ENCODE measurements around the gene RAB6B.

RAB6B gene

DNA sequence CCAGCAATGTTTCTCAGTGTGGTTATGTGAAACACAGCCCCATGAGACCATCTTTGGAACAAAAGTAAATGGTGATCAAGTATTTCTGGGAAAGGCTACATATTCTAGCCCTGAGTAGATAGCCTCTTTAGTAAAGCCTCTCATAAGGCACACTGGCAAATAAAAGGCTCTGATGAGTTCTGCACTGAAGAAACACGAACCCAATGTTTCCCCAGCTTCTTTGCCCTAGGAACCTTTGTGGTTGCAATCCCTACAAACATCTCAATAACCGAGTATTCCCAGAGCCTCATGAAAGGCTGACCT lies 41.8 kb downstream of the RAB6B start (continued):
- TF ChIP-seq, protein P1, sequence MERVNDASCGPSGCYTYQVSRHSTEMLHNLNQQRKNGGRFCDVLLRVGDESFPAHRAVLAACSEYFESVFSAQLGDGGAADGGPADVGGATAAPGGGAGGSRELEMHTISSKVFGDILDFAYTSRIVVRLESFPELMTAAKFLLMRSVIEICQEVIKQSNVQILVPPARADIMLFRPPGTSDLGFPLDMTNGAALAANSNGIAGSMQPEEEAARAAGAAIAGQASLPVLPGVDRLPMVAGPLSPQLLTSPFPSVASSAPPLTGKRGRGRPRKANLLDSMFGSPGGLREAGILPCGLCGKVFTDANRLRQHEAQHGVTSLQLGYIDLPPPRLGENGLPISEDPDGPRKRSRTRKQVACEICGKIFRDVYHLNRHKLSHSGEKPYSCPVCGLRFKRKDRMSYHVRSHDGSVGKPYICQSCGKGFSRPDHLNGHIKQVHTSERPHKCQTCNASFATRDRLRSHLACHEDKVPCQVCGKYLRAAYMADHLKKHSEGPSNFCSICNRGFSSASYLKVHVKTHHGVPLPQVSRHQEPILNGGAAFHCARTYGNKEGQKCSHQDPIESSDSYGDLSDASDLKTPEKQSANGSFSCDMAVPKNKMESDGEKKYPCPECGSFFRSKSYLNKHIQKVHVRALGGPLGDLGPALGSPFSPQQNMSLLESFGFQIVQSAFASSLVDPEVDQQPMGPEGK (CRISPR knock-in tag; IDR thresholded peaks at IDR 0.05; ENCODE audit: borderline replicate concordance) = no peak
- TF ChIP-seq RARB (CRISPR knock-in tag; IDR thresholded peaks at IDR 0.05) = no peak
- no peak for TF ChIP-seq TOX (CRISPR knock-in tag; IDR thresholded peaks at IDR 0.05; ENCODE audit: borderline replicate concordance)
- no peak for TF ChIP-seq ZNF8 (CRISPR knock-in tag; IDR thresholded peaks at IDR 0.05)
- TF ChIP-seq, protein P2, sequence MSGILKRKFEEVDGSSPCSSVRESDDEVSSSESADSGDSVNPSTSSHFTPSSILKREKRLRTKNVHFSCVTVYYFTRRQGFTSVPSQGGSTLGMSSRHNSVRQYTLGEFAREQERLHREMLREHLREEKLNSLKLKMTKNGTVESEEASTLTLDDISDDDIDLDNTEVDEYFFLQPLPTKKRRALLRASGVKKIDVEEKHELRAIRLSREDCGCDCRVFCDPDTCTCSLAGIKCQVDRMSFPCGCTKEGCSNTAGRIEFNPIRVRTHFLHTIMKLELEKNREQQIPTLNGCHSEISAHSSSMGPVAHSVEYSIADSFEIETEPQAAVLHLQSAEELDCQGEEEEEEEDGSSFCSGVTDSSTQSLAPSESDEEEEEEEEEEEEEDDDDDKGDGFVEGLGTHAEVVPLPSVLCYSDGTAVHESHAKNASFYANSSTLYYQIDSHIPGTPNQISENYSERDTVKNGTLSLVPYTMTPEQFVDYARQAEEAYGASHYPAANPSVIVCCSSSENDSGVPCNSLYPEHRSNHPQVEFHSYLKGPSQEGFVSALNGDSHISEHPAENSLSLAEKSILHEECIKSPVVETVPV (CRISPR knock-in tag; IDR thresholded peaks at IDR 0.05) = no peak
- no peak for TF ChIP-seq ZFP3 (CRISPR knock-in tag; IDR thresholded peaks at IDR 0.05)
- TF ChIP-seq SNAI2 (CRISPR knock-in tag; IDR thresholded peaks at IDR 0.05) = no peak
- TF ChIP-seq CSDC2 (CRISPR knock-in tag; IDR thresholded peaks at IDR 0.05) = no peak

DNA sequence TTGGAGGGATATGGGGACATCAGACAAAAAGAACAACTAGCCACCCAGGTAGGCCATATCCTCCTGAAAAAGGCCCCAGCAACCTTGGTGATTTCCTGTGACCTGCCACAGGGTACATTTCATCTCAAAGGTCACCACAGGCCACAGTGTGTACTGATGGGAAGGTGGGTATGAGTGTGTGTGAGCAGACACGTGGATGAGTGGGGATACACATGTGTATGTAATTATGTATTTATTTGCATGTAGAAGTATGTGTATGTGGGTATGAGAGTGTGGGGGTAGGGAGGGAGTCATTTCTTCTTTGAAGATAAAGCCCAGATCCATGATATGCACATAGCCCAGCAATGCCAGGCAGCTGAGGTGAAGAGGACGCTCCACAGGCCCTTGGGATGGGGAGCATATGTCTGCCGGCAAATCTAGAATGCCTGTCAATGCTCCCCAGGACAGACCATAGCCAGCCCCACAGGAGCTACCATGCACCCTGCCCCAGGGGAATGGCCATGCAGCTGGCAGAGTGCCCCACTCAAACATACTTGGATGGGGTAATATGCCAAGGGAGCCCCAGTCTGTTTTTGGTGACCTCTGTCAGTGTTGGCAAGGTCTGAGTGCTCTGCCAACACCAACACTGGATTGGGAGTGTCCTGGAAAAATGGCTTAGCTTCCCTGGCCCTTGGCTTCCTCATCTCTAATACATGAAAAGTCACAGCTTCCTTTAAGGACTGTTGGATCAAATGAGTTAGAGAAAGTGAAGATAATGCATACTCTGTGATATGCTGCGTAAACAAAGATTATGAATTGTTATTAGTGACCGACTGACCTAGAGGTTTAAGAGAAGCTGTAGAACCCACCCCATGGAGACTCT lies 42.4 kb downstream of the RAB6B start:
- no peak for ATAC-seq
- TF ChIP-seq PPARA (CRISPR knock-in tag; IDR thresholded peaks at IDR 0.05; ENCODE audit: borderline replicate concordance) = no peak
- no peak for TF ChIP-seq BACH2 (CRISPR knock-in tag; IDR thresholded peaks at IDR 0.05; ENCODE audit: borderline replicate concordance)
- TF ChIP-seq ZC3H10 (CRISPR knock-in tag; IDR thresholded peaks at IDR 0.05) = no peak
- no peak for TF ChIP-seq ZFP3 (CRISPR knock-in tag; IDR thresholded peaks at IDR 0.05)
- TF ChIP-seq, protein P3, sequence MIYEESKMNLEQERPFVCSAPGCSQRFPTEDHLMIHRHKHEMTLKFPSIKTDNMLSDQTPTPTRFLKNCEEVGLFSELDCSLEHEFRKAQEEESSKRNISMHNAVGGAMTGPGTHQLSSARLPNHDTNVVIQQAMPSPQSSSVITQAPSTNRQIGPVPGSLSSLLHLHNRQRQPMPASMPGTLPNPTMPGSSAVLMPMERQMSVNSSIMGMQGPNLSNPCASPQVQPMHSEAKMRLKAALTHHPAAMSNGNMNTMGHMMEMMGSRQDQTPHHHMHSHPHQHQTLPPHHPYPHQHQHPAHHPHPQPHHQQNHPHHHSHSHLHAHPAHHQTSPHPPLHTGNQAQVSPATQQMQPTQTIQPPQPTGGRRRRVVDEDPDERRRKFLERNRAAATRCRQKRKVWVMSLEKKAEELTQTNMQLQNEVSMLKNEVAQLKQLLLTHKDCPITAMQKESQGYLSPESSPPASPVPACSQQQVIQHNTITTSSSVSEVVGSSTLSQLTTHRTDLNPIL (CRISPR knock-in tag; IDR thresholded peaks at IDR 0.05; ENCODE audit: low read depth) = no peak
- TF ChIP-seq ISL1 (CRISPR knock-in tag; IDR thresholded peaks at IDR 0.05) = no peak
- no peak for TF ChIP-seq ARNTL (CRISPR knock-in tag; IDR thresholded peaks at IDR 0.05; ENCODE audit: borderline replicate concordance, low read depth)

DNA sequence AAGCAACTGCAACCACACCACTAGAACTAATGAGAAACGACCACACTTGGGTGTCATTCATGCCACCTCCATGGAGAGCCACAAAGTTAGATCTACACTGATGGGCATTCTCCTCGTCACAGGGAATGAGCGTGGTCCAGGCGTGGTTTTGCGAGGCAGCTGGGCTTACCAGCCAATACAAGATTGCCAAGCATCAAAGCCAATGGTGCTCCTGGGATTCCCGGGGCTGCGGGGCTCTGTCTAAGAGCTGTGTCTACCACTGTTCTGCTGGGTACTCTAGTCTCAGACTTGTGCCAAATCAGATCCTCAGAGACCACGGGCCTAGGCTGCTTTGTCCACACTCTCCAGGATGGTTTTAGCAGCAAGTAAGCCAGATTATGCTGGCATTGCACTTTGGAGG lies 43.8 kb downstream of the RAB6B start:
- ATAC-seq = no peak
- TF ChIP-seq ARNTL (CRISPR knock-in tag; IDR thresholded peaks at IDR 0.05; ENCODE audit: borderline replicate concordance, low read depth) (no peak), OSR1 (CRISPR knock-in tag; IDR thresholded peaks at IDR 0.05) (no peak), ZFP30 (CRISPR knock-in tag; IDR thresholded peaks at IDR 0.05) (no peak), ZC3H10 (CRISPR knock-in tag; IDR thresholded peaks at IDR 0.05) (no peak), ZFP3 (CRISPR knock-in tag; IDR thresholded peaks at IDR 0.05) (no peak), TOX (CRISPR knock-in tag; IDR thresholded peaks at IDR 0.05; ENCODE audit: borderline replicate concordance) (no peak), PPARA (CRISPR knock-in tag; IDR thresholded peaks at IDR 0.05; ENCODE audit: borderline replicate concordance) (no peak), ESRRG (CRISPR knock-in tag; IDR thresholded peaks at IDR 0.05) (no peak), SNAI2 (CRISPR knock-in tag; IDR thresholded peaks at IDR 0.05) (no peak), ZNF565 (CRISPR knock-in tag; conservative IDR thresholded peaks at IDR 0.05; ENCODE audit: low read depth) (no peak), ZNF8 (CRISPR knock-in tag; IDR thresholded peaks at IDR 0.05) (no peak), CSDC2 (CRISPR knock-in tag; IDR thresholded peaks at IDR 0.05) (no peak), ZNF70 (CRISPR knock-in tag; IDR thresholded peaks at IDR 0.05) (no peak), ISL1 (CRISPR knock-in tag; IDR thresholded peaks at IDR 0.05) (no peak), RARB (CRISPR knock-in tag; IDR thresholded peaks at IDR 0.05) (no peak)
- TF ChIP-seq, protein P1 (CRISPR knock-in tag; IDR thresholded peaks at IDR 0.05; ENCODE audit: borderline replicate concordance) = no peak
- TF ChIP-seq, protein P4, sequence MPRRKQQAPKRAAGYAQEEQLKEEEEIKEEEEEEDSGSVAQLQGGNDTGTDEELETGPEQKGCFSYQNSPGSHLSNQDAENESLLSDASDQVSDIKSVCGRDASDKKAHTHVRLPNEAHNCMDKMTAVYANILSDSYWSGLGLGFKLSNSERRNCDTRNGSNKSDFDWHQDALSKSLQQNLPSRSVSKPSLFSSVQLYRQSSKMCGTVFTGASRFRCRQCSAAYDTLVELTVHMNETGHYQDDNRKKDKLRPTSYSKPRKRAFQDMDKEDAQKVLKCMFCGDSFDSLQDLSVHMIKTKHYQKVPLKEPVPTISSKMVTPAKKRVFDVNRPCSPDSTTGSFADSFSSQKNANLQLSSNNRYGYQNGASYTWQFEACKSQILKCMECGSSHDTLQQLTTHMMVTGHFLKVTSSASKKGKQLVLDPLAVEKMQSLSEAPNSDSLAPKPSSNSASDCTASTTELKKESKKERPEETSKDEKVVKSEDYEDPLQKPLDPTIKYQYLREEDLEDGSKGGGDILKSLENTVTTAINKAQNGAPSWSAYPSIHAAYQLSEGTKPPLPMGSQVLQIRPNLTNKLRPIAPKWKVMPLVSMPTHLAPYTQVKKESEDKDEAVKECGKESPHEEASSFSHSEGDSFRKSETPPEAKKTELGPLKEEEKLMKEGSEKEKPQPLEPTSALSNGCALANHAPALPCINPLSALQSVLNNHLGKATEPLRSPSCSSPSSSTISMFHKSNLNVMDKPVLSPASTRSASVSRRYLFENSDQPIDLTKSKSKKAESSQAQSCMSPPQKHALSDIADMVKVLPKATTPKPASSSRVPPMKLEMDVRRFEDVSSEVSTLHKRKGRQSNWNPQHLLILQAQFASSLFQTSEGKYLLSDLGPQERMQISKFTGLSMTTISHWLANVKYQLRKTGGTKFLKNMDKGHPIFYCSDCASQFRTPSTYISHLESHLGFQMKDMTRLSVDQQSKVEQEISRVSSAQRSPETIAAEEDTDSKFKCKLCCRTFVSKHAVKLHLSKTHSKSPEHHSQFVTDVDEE (CRISPR knock-in tag; IDR thresholded peaks at IDR 0.05) = no peak
- TF ChIP-seq, protein P5, sequence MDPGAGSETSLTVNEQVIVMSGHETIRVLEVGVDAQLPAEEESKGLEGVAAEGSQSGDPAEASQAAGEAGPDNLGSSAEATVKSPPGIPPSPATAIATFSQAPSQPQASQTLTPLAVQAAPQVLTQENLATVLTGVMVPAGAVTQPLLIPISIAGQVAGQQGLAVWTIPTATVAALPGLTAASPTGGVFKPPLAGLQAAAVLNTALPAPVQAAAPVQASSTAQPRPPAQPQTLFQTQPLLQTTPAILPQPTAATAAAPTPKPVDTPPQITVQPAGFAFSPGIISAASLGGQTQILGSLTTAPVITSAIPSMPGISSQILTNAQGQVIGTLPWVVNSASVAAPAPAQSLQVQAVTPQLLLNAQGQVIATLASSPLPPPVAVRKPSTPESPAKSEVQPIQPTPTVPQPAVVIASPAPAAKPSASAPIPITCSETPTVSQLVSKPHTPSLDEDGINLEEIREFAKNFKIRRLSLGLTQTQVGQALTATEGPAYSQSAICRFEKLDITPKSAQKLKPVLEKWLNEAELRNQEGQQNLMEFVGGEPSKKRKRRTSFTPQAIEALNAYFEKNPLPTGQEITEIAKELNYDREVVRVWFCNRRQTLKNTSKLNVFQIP (CRISPR knock-in tag; IDR thresholded peaks at IDR 0.05; ENCODE audit: borderline replicate concordance, low read depth) = no peak
- TF ChIP-seq, protein P2 (CRISPR knock-in tag; IDR thresholded peaks at IDR 0.05) = no peak
- TF ChIP-seq, protein P3 (CRISPR knock-in tag; IDR thresholded peaks at IDR 0.05; ENCODE audit: low read depth) = no peak

All from SK-N-SH treated with all-trans-retinoic acid at 6 μM for 48 hours (cell line).